Transverse colon (tissue), 4 donors: Measurements from ENCODE around the gene AVPR1A. TPM values are rescaled to one million over a fixed set of nuclear protein-coding genes. Genes with fewer than 3 reads are reported as not detected.

Source experiments
- DNase-seq: peaks from one replicate; pipeline ENCODE4 v3.0.0-alpha.2; 2019
- H3K27ac ChIP-seq, 4 donors: fragments of 200-600 bp; sonication (generic); 2 replicates each; pipeline ENCODE4 v1.5.1; 2016 to 2018; ENCODE audit warnings: inconsistent platforms in 4 of 4
- H3K27me3 ChIP-seq: fragments of 200-600 bp; sonication (generic); 2 replicates; pipeline ENCODE4 v1.5.1; 2017; ENCODE audit warnings: inconsistent platforms
- H3K36me3 ChIP-seq, 4 donors: fragments of 200-600 bp; sonication (generic); 2 replicates each; pipeline ENCODE4 v1.5.1; 2017 to 2019; ENCODE audit warnings: inconsistent platforms in 4 of 4
- H3K4me1 ChIP-seq, 4 donors: fragments of 200-600 bp; sonication (generic); 2 replicates each; pipeline ENCODE4 v1.5.1; 2017 to 2020; ENCODE audit warnings: inconsistent platforms in 4 of 4
- H3K4me3 ChIP-seq, 4 donors: fragments of 200-600 bp; sonication (generic); 1 replicate in 1 of 4; 2 replicates in 3 of 4; pipeline versions ENCODE4 v1.5.1 to v1.6.1; 2017 to 2019; ENCODE audit warnings: inconsistent platforms in 4 of 4
- H3K9me3 ChIP-seq, 2 donors: fragments of 200-600 bp; sonication (generic); 2 replicates each; pipeline ENCODE4 v1.5.1; 2017 to 2019; ENCODE audit warnings: inconsistent platforms in 2 of 2
- EP300 ChIP-seq: sonication (generic); formaldehyde crosslinking; IDR thresholded peaks from one replicate; pipeline ENCODE4 v1.6.1; 2017; ENCODE audit warnings: antibody characterized with exemption, low read depth
- POLR2A ChIP-seq: fragments of 450-650 bp; IDR thresholded peaks from one replicate; pipeline ENCODE4 v1.6.1; 2016; ENCODE audit warnings: antibody characterized with exemption, mild to moderate bottlenecking, moderate library complexity
- POLR2AphosphoS5 ChIP-seq, 3 donors: sonication (generic); formaldehyde crosslinking; IDR thresholded peaks; one replicate each; pipeline ENCODE4 v1.6.1; 2016; ENCODE audit warnings: antibody characterized with exemption in 3 of 3
- WGBS, 2 donors: methylation state at CpG; one replicate each; pipeline ENCODE4 v1.1.5; 2018; ENCODE audit warnings: low coverage in 1 of 2; 5-methylcytosine and 5-hydroxymethylcytosine counted together
- in situ Hi-C, 4 donors: fragments of 200-750 bp; cut with MboI; loops; one replicate each; pipeline versions ENCODE4 v1.15.0 to v1.15.1; 2017; ENCODE audit warnings: low sequenced_read_pairs in 3 of 4, low pct_ligation_motif_present in 1 of 4, low pct_unique_long_range_greater_than_20kb in 1 of 4
- intact Hi-C: fragments of 100-400 bp; cut with DNase I; formaldehyde crosslinking; loops from one replicate; pipeline ENCODE4 v1.15.1; 2023; ENCODE audit warnings: low total_unique reads
- total RNA-seq, 4 donors: library from RNA; depleted of rRNA; stranded (reverse); fragments of >200 nt; gene quantifications; one replicate each; pipeline ENCODE4 v1.1.0, GENCODE V29; 2016
- TF ChIP-seq, protein P1 (sequence below), 5 experiments: fragments of 200-600 bp in 3 of 5; fragments of 450-650 bp in 2 of 5; sonication (generic) in 3 of 5; IDR thresholded peaks; 1 replicate in 2 of 5; 2 replicates in 3 of 5; pipeline ENCODE4 v1.5.1; 2016 to 2017; ENCODE audit warnings: antibody characterized with exemption in 5 of 5, inconsistent platforms in 3 of 5, mild to moderate bottlenecking in 2 of 5, moderate library complexity in 1 of 5

Gene AVPR1A
- total RNA-seq, 4 donors from 2014 or later = 0.20 to 0.95 (median 0.60) TPM

DNA sequence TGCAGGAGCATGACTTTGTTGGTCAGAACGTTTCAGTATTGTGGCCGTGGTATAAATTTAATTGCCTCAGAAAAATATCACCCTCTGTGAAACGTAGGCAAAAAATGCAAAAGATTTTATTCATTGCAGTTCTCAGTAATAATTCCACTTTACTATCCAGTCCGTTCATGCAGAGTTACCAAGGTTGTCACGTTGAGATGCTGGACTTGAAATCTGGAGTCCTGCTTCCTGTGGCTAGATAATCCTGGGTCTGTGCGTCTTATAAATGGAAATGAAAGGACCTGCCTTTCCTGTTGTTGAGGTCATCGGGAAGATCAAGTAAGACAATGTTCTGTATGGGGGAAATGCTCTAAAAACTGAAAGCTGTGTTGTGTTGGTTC lies 1.3 kb upstream of the AVPR1A start:
- H3K4me3 ChIP-seq = peak overlapping the region in 2 of 4 donors; percentile 23 to 47
- H3K27me3 ChIP-seq = peaks cover 79% of the 10 kb centered on the region

DNA sequence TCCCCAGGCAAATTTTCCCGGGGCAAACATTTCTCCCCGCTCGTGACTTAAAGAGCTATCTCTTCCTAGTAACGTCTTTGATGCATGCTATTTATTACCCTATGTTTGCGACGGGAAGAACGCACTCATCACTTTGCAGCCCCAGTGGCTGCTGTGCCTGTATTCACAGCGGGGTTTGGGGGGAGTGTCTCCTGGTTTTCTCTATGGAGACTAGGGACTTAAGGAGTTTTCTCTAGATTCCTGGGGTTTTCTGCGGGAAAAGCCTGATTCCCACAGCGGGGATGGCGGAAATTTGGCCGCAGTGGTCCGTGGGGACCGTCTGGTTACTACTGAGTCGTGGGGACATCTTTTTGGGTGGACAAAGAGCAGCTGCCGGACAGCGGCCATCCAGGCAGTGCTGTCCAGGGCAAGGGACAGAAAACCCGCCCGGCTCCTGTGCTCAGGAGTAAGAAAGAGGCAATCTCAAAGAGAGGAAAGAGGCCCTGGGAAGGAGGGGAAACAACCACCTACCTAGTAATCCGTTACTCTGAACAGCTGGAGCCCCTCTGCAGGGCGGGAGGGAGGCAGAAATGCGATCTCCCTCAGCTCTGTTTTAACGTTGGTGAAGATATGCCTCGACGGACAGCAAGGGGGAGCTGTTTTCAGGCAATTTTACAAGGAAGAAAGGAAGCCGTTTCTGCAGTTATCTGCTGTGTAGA lies 771 bp upstream of the AVPR1A start:
- no peak for TF ChIP-seq POLR2A
- TF ChIP-seq, protein P1, sequence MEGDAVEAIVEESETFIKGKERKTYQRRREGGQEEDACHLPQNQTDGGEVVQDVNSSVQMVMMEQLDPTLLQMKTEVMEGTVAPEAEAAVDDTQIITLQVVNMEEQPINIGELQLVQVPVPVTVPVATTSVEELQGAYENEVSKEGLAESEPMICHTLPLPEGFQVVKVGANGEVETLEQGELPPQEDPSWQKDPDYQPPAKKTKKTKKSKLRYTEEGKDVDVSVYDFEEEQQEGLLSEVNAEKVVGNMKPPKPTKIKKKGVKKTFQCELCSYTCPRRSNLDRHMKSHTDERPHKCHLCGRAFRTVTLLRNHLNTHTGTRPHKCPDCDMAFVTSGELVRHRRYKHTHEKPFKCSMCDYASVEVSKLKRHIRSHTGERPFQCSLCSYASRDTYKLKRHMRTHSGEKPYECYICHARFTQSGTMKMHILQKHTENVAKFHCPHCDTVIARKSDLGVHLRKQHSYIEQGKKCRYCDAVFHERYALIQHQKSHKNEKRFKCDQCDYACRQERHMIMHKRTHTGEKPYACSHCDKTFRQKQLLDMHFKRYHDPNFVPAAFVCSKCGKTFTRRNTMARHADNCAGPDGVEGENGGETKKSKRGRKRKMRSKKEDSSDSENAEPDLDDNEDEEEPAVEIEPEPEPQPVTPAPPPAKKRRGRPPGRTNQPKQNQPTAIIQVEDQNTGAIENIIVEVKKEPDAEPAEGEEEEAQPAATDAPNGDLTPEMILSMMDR (IDR thresholded peaks at IDR 0.05) = peak; percentile 41 to 67 (median 61)
- Histone ChIP-seq H3K27me3 (peaks cover 82% of the 10 kb centered on the region), H3K9me3 (no peaks in the 10 kb centered on the region), H3K4me3 (peak overlapping the region in 3 of 4 donors; percentile 23 to 47 (median 33)), H3K27ac (peak overlapping the region in 1 of 4 donors; percentile 5), H3K4me1 (peaks cover 0 to 23% (median 14%) of the 10 kb centered on the region in 4 donors), H3K36me3 (no peaks in the 10 kb centered on the region)
- DNase-seq = peak; percentile 12
- 2 to 4% methylated on average over 22 to 26 of the region's 26 CpGs for WGBS, 2 donors
- intact Hi-C loops = no loop called here
- in situ Hi-C loops = no loop called here

More for the DNA sequence above, 1.3 kb upstream of the AVPR1A start:
- TF ChIP-seq, protein P1 (IDR thresholded peaks at IDR 0.05) = no peak
- TF ChIP-seq EP300 (no peak), POLR2AphosphoS5 (IDR thresholded peaks at IDR 0.05) (no peak), POLR2A (no peak)
- 29 to 30% methylated on average over 7 of the region's 7 CpGs for WGBS, 2 donors
- Histone ChIP-seq H3K36me3 (no peaks in the 10 kb centered on the region), H3K27ac (no peak overlapping the region), H3K4me1 (peaks cover 0 to 23% (median 14%) of the 10 kb centered on the region in 4 donors), H3K9me3 (no peaks in the 10 kb centered on the region)
- no peak for DNase-seq
- in situ Hi-C loops (no loop called here), intact Hi-C loops (no loop called here)

DNA sequence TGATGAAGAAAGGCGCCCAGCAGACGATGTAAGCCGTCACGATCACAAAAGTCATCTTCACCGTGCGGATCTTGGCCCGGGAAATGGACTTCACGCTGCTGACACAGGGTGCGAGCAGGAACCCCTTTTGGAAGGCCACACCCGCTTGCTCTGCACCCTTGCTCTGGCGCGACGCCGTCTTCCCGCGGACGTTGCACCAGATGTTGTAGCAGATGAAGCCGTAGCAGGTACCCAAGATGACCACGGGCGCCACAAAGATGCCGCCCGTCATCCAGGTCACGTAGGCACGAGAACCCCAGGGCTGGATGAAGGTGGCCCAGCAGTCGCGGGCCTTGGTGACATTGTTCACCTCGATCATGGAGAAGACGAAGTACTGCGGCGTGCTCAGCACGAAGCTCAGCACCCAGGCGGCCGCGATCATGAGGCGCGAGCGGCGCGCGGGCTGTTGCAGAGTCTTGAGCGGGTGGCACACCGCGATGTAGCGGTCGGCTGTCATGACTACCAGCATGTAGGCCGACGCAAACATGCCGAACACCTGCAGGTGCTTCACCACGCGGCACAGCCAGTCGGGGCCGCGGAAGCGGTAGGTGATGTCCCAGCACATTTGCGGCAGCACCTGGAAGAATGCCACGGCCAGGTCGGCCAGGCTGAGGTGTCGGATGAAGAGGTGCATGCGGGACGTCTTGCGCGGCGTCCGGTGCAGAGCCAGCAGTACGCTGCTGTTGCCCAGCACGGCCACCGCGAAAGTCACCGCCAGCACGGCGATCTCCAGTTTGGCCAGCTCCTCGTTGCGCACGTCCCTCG lies 890 bp downstream of the AVPR1A start:
- TF ChIP-seq EP300 (no peak), POLR2A (no peak), POLR2AphosphoS5 (IDR thresholded peaks at IDR 0.05) (no peak)
- TF ChIP-seq, protein P1 (IDR thresholded peaks at IDR 0.05) = no peak
- WGBS, 2 donors = 22% methylated on average over 51 of the region's 75 CpGs; no CpG with 5 or more reads in 1 of the 2 donors
- no peak for DNase-seq
- no peak overlapping the region for H3K27ac ChIP-seq
- no peaks in the 10 kb centered on the region for H3K36me3 ChIP-seq
- no peaks in the 10 kb centered on the region for H3K9me3 ChIP-seq
- in situ Hi-C loops (no loop called here), intact Hi-C loops (no loop called here)
- H3K4me3 ChIP-seq = peak overlapping the region in 3 of 4 donors; percentile 23 to 47 (median 33)
- H3K27me3 ChIP-seq = peaks cover 80% of the 10 kb centered on the region
- H3K4me1 ChIP-seq = peaks cover 0 to 23% (median 14%) of the 10 kb centered on the region in 4 donors

DNA sequence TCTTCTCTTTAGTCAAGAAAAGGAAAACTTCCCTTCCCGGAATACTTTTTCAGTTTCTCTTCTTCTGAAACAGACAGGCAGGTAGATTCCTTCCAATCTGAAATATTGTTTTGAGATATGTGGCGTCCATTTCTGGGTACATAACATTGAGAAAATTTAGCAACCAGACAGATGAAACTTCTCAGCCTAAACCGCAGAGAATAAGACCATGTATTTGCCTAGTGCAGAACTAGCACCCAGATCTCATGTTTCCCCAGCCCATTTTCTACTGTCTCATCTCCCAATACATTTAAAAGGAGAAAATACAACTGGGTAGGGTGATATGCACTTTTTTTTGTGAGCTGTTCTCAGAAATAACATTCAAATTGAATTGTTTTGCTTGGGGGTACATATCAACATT lies 6.4 kb downstream of the AVPR1A start:
- H3K27me3 ChIP-seq = peaks cover 26% of the 10 kb centered on the region
- TF ChIP-seq POLR2AphosphoS5 (IDR thresholded peaks at IDR 0.05) (no peak), POLR2A (no peak), EP300 (no peak)
- TF ChIP-seq, protein P1 (IDR thresholded peaks at IDR 0.05) = no peak
- H3K9me3 ChIP-seq = no peaks in the 10 kb centered on the region
- no peak overlapping the region for H3K4me3 ChIP-seq
- in situ Hi-C loops = no loop called here
- H3K4me1 ChIP-seq = no peaks in the 10 kb centered on the region
- no peaks in the 10 kb centered on the region for H3K36me3 ChIP-seq
- no peak overlapping the region for H3K27ac ChIP-seq
- 77 to 86% methylated on average over 3 of the region's 3 CpGs for WGBS, 2 donors
- no peak for DNase-seq
- intact Hi-C loops = no loop called here
